Ascending aorta (tissue), 2 donors: ENCODE data around the gene FMO2. TPM values are rescaled to one million over a fixed set of nuclear protein-coding genes. Genes with fewer than 3 reads are reported as not detected.

ENCODE experiments used
- DNase-seq, 2 donors: peaks; one replicate each; pipeline ENCODE4 v3.0.0-alpha.2; 2019; ENCODE audit warnings: low spot score in 2 of 2
- H3K27ac ChIP-seq, 2 donors: fragments of 200-600 bp; sonication (generic); one replicate each; pipeline ENCODE4 v1.5.1; 2016 to 2017; ENCODE audit warnings: mild to moderate bottlenecking in 1 of 2
- H3K27me3 ChIP-seq: fragments of 200-600 bp; sonication (generic); one replicate; pipeline ENCODE4 v1.5.1; 2017
- H3K36me3 ChIP-seq, 2 donors: fragments of 200-600 bp; sonication (generic); one replicate each; pipeline ENCODE4 v1.5.1; 2016
- H3K4me1 ChIP-seq, 2 donors: fragments of 200-600 bp; sonication (generic); one replicate each; pipeline ENCODE4 v1.5.1; 2016 to 2017; ENCODE audit warnings: mild to moderate bottlenecking in 1 of 2
- H3K4me3 ChIP-seq, 2 donors: fragments of 200-600 bp; sonication (generic); one replicate each; pipeline ENCODE4 v1.5.1; 2016 to 2017; ENCODE audit warnings: mild to moderate bottlenecking in 1 of 2
- H3K9me3 ChIP-seq, 2 donors: fragments of 200-600 bp; sonication (generic); one replicate each; pipeline ENCODE4 v1.5.1; 2016
- CTCF ChIP-seq, 3 experiments: fragments of 200-600 bp in 2 of 3; fragments of 450-650 bp in 1 of 3; sonication (generic) in 2 of 3; IDR thresholded peaks; one replicate each; pipeline ENCODE4 v1.5.1; 2016 to 2019; ENCODE audit warnings: antibody characterized with exemption in 3 of 3, mild to moderate bottlenecking in 1 of 3, moderate library complexity in 1 of 3
- intact Hi-C: fragments of 100-400 bp; cut with DNase I; formaldehyde crosslinking; loops from one replicate; pipeline ENCODE4 v1.15.1; 2023
- total RNA-seq: library from RNA; depleted of rRNA; stranded (reverse); fragments of >200 nt; gene quantifications from one replicate; pipeline ENCODE4 v1.1.0, GENCODE V29; 2016

FMO2 gene
- total RNA-seq, 1 donor from 2014 or later: 90.3 TPM

DNA sequence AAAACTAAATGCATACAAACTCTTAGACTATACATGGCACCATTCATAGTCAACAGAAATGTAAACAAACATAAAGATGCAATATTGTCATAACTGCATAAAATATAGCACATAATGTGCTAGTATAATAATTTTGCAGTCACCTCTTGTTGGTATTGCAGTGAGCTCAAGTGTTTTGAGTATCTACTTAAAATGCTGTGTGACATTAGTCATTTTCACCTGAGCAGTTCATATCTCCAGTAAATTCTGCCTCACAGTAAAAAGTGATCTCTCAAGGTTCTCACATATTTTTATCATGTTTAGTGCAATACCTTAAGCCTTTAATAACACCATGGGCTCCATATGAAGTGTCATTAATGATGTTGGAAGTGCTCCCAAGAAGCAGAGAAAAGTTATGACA, 29.6 kb upstream of the FMO2 start:
- Histone ChIP-seq H3K4me3 (no peak overlapping the region), H3K4me1 (no peaks in the 10 kb centered on the region), H3K27me3 (no peaks in the 10 kb centered on the region), H3K9me3 (no peaks in the 10 kb centered on the region), H3K36me3 (no peaks in the 10 kb centered on the region), H3K27ac (no peak overlapping the region)
- DNase-seq: no peak
- intact Hi-C loops: no loop called here
- TF ChIP-seq CTCF (IDR thresholded peaks at IDR 0.05): no peak

- no peak for TF ChIP-seq CTCF (IDR thresholded peaks at IDR 0.05)
- Histone ChIP-seq H3K27ac (no peak overlapping the region), H3K4me3 (no peak overlapping the region), H3K4me1 (peaks cover 0 to 5% of the 10 kb centered on the region in 2 donors), H3K27me3 (no peaks in the 10 kb centered on the region), H3K9me3 (no peaks in the 10 kb centered on the region), H3K36me3 (no peaks in the 10 kb centered on the region)
- DNase-seq: no peak
- intact Hi-C loops: no loop called here
Measured at GRCh38 chr1:171158096-171158495, 27.0 kb upstream of the FMO2 start.

- intact Hi-C loops: no loop called here
- H3K36me3 ChIP-seq: no peaks in the 10 kb centered on the region
- no peak for DNase-seq
Measured at GRCh38 chr1:171158551-171158950, 26.5 kb upstream of the FMO2 start.

DNA sequence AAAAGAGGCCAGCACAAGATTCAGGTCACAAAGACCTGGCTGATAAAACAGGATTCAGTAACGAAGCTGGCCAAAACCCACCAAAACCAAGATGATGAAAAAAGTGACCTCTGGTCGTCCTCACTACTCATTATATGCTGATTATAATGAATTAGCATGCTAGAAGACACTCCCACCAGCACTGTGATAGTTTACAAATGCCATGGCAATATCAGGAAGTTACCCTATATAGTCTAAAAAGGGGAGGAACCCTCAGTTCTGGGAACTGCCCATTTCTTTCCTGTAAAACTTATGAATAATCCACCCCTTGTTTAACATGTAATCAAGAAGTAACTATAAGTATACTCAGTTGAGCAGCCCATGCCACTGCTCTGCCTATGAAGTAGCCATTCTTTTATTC, 26.0 kb upstream of the FMO2 start:
- Histone ChIP-seq H3K4me3 (no peak overlapping the region), H3K27ac (no peak overlapping the region), H3K9me3 (no peaks in the 10 kb centered on the region), H3K4me1 (peaks cover 0 to 5% of the 10 kb centered on the region in 2 donors), H3K36me3 (no peaks in the 10 kb centered on the region), H3K27me3 (no peaks in the 10 kb centered on the region)
- intact Hi-C loops: no loop called here
- no peak for DNase-seq
- TF ChIP-seq CTCF (IDR thresholded peaks at IDR 0.05): no peak

More at GRCh38 chr1:171158551-171158950, 26.5 kb upstream of the FMO2 start:
- H3K27ac ChIP-seq: no peak overlapping the region
- H3K4me1 ChIP-seq: peaks cover 0 to 5% of the 10 kb centered on the region in 2 donors
- H3K9me3 ChIP-seq: no peaks in the 10 kb centered on the region
- no peak for TF ChIP-seq CTCF (IDR thresholded peaks at IDR 0.05)
- no peak overlapping the region for H3K4me3 ChIP-seq
- no peaks in the 10 kb centered on the region for H3K27me3 ChIP-seq

GRCh38 chr1:171160211-171160610, 24.9 kb upstream of the FMO2 start:
- no peak for TF ChIP-seq CTCF (IDR thresholded peaks at IDR 0.05)
- peak overlapping the region; percentile 50 to 61 for H3K27ac ChIP-seq
- peaks cover 0 to 5% of the 10 kb centered on the region in 2 donors for H3K4me1 ChIP-seq
- H3K4me3 ChIP-seq: no peak overlapping the region
- no peaks in the 10 kb centered on the region for H3K27me3 ChIP-seq
- intact Hi-C loops: no loop called here
- DNase-seq: no peak
- no peaks in the 10 kb centered on the region for H3K9me3 ChIP-seq
- no peaks in the 10 kb centered on the region for H3K36me3 ChIP-seq
